Measurements from ENCODE around the gene CFAP251. TPM values are rescaled to one million over a fixed set of nuclear protein-coding genes. Genes with fewer than 3 reads are reported as not detected.
"Not testable (repeated sequence)": the region's sequence is repeated elsewhere in the genome, so short reads cannot be mapped to it uniquely, and the experiment has no call there.

CFAP251 gene
- total RNA-seq, 1 donor from 2014 or later, result 9.3 TPM

GRCh38 chr12:121888478-121889273, 29.7 kb upstream of the CFAP251 start, which contains the start of gene PSMD9:
Gene PSMD9 (plus strand): TSS chr12:121888790. CDS start chr12:121888857, 67 bp downstream.
- Mint-ChIP-seq H3K27ac (peak within 1 kb of the TSS; percentile 99), H3K9me3 (ENCODE audit: low read depth) (peaks cover 3% of the 10 kb centered on the region), H3K4me1 (ENCODE audit: low read depth) (peaks cover 12% of the 10 kb centered on the region), H3K36me3 (ENCODE audit: insufficient read depth) (no peaks in the 10 kb centered on the region), H3K4me3 (ENCODE audit: low read depth) (peak within 1 kb of the TSS; percentile 98), H3K27me3 (peaks cover 2% of the 10 kb centered on the region)
- peak; percentile 95 for DNase-seq (ENCODE audit: low spot score, unreplicated experiment)
- peak; percentile 75 for TF ChIP-seq CTCF (IDR thresholded peaks at IDR 0.05; ENCODE audit: unreplicated experiment)

GRCh38 chr12:121889274-121889624, 29.1 kb upstream of the CFAP251 start:
- H3K4me3 Mint-ChIP-seq (ENCODE audit: low read depth), result peak overlapping the region; percentile 98
- peaks cover 3% of the 10 kb centered on the region for H3K9me3 Mint-ChIP-seq (ENCODE audit: low read depth)
- H3K4me1 Mint-ChIP-seq (ENCODE audit: low read depth), result peaks cover 17% of the 10 kb centered on the region
- peaks cover 1% of the 10 kb centered on the region for H3K36me3 Mint-ChIP-seq (ENCODE audit: insufficient read depth)
- peak overlapping the region; percentile 99 for H3K27ac Mint-ChIP-seq
- no peak for TF ChIP-seq CTCF (IDR thresholded peaks at IDR 0.05; ENCODE audit: unreplicated experiment)
- H3K27me3 Mint-ChIP-seq, result peaks cover 2% of the 10 kb centered on the region
- no peak for DNase-seq (ENCODE audit: low spot score, unreplicated experiment)

GRCh38 chr12:121889661-121890060, 28.7 kb upstream of the CFAP251 start:
- DNase-seq (ENCODE audit: low spot score, unreplicated experiment); H3K36me3 Mint-ChIP-seq (ENCODE audit: insufficient read depth); H3K9me3 Mint-ChIP-seq (ENCODE audit: low read depth); H3K27me3 Mint-ChIP-seq: not testable (repeated sequence)
- Mint-ChIP-seq H3K4me1 (ENCODE audit: low read depth) (peaks cover 18% of the 10 kb centered on the region), H3K27ac (peak overlapping the region; percentile 73), H3K4me3 (ENCODE audit: low read depth) (peak overlapping the region; percentile 98)

GRCh38 chr12:121892673-121893561, 25.5 kb upstream of the CFAP251 start:
- Mint-ChIP-seq H3K36me3 (ENCODE audit: insufficient read depth) (peaks cover 5% of the 10 kb centered on the region), H3K4me3 (ENCODE audit: low read depth) (no peak overlapping the region), H3K9me3 (ENCODE audit: low read depth) (peaks cover 3% of the 10 kb centered on the region), H3K27me3 (no peaks in the 10 kb centered on the region), H3K4me1 (ENCODE audit: low read depth) (peaks cover 18% of the 10 kb centered on the region), H3K27ac (no peak overlapping the region)
- no peak for DNase-seq (ENCODE audit: low spot score, unreplicated experiment)
- no peak for TF ChIP-seq CTCF (IDR thresholded peaks at IDR 0.05; ENCODE audit: unreplicated experiment)

- peak overlapping the region; percentile 93 for H3K27ac Mint-ChIP-seq
- H3K4me3 Mint-ChIP-seq (ENCODE audit: low read depth), result no peak overlapping the region
- no peaks in the 10 kb centered on the region for H3K27me3 Mint-ChIP-seq
- H3K9me3 Mint-ChIP-seq (ENCODE audit: low read depth), result no peaks in the 10 kb centered on the region
- H3K4me1 Mint-ChIP-seq (ENCODE audit: low read depth), result peaks cover 15% of the 10 kb centered on the region
- DNase-seq (ENCODE audit: low spot score, unreplicated experiment), result no peak
- no peak for TF ChIP-seq CTCF (IDR thresholded peaks at IDR 0.05; ENCODE audit: unreplicated experiment)
- peaks cover 5% of the 10 kb centered on the region for H3K36me3 Mint-ChIP-seq (ENCODE audit: insufficient read depth)
Measured at GRCh38 chr12:121893961-121894460, 24.4 kb upstream of the CFAP251 start.
